Measurements from ENCODE around the gene TRAF2. TPM values are rescaled to one million over a fixed set of nuclear protein-coding genes. Genes with fewer than 3 reads are reported as not detected.

TRAF2 gene
- total and polyA plus RNA-seq, 2 of the 13 experiments (the other 11 are each of a cell fraction or from before 2014, with no cell fraction given): 12.4 to 13.6 TPM

DNA sequence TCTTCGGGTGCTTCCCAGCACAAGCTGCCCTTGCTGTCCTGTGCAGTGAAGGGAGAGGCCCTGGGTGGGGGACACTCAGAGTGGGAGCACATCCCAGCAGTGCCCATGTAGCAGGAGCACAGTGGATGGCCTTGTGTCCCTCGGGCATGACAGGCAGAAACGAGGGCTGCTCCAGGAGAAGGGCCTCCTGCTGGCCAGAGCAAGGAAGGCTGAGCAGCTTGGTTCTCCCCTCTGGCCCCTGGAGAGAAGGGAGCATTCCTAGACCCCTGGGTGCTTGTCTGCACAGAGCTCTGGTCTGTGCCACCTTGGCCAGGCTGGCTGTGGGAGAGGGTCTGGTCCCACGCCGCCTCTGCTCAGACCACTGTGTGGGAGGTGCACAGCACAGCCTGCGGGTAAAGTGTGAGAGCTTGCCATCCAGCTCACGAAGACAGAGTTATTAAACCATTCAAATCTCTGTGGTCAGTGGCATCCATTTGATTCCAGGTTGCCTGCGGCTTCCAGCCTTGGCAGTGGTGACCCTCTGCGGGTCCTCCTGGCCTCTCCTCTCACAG lies 39.9 kb downstream of the TRAF2 start:
- Histone ChIP-seq H4K20me1 (ENCODE audit: insufficient read depth, low read length) (no peaks in the 10 kb centered on the region), H3K9ac (ENCODE audit: insufficient read depth, low read depth, low read length) (no peak overlapping the region), H3K4me1 (ENCODE audit: insufficient read depth, low read length) (no peaks in the 10 kb centered on the region), H2AFZ (ENCODE audit: low read length) (no peak overlapping the region), H3K9me3 (ENCODE audit: low read length) (no peaks in the 10 kb centered on the region), H3K4me3 (replicated peaks in 1 of 3; ENCODE audit: insufficient read depth in 1 of 3, low read depth in 2 of 3, low read length in 3 of 3) (no peak overlapping the region), H3K79me2 (ENCODE audit: insufficient read depth, low read length) (no peaks in the 10 kb centered on the region), H3K27ac (ENCODE audit: extremely low read length, insufficient read depth, low read length) (no peak overlapping the region), H3K27me3 (ENCODE audit: control insufficient read depth in 1 of 2, insufficient read depth in 2 of 2, low read length in 2 of 2) (no peaks in the 10 kb centered on the region), H3K36me3 (replicated peaks in 1 of 2; ENCODE audit: control insufficient read depth in 1 of 2, insufficient read depth in 2 of 2, low read length in 2 of 2) (peaks cover 11 to 31% of the 10 kb centered on the region in 2 experiments; a peak in 4 of 5 replicates), H3K4me2 (ENCODE audit: low read depth, low read length) (no peak overlapping the region)
- intact Hi-C loops (cut with micrococcal nuclease; ENCODE audit: unreplicated experiment) (loop anchor here (5.0 kb wide), 1 partner anchor 139 kb away; no protein-coding TSS in a partner anchor), in situ Hi-C loops (cut with HindIII; ENCODE audit: extremely low pct_ligation_motif_present, low pct_unique_long_range_greater_than_20kb) (no loop called here)
- ChIA-PET POLR2A (no interaction called here), CTCF (ENCODE audit: low intra/inter-chr PET ratio, low total read pairs) (no interaction called here)
- TF ChIP-seq, protein P1, sequence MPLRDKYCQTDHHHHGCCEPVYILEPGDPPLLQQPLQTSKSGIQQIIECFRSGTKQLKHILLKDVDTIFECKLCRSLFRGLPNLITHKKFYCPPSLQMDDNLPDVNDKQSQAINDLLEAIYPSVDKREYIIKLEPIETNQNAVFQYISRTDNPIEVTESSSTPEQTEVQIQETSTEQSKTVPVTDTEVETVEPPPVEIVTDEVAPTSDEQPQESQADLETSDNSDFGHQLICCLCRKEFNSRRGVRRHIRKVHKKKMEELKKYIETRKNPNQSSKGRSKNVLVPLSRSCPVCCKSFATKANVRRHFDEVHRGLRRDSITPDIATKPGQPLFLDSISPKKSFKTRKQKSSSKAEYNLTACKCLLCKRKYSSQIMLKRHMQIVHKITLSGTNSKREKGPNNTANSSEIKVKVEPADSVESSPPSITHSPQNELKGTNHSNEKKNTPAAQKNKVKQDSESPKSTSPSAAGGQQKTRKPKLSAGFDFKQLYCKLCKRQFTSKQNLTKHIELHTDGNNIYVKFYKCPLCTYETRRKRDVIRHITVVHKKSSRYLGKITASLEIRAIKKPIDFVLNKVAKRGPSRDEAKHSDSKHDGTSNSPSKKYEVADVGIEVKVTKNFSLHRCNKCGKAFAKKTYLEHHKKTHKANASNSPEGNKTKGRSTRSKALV (CRISPR knock-in tag; IDR thresholded peaks at IDR 0.05): no peak
- TF ChIP-seq CTCF (CRISPR knock-in tag; IDR thresholded peaks at IDR 0.05): 0 out of 2 replicates have a peak, but pooled peaks have one; percentile 24
- no peak for TF ChIP-seq ZNF781 (CRISPR knock-in tag; IDR thresholded peaks at IDR 0.05; ENCODE audit: borderline replicate concordance, not compliant biosample characterization)
- 0 out of 2 replicates have a peak, but pooled peaks have one; percentile 9 for TF ChIP-seq STAG1 (CRISPR knock-in tag; IDR thresholded peaks at IDR 0.05)
- TF ChIP-seq MAZ (IDR thresholded peaks at IDR 0.05; ENCODE audit: borderline replicate concordance, low read depth, low read length): no peak
- no peak for TF ChIP-seq MAZ (CRISPR knock-in tag; IDR thresholded peaks at IDR 0.05; ENCODE audit: low read depth)
- TF ChIP-seq ZNF263 (CRISPR knock-in tag; IDR thresholded peaks at IDR 0.05): peak; percentile 77
- no peak for TF ChIP-seq FOXJ3 (CRISPR knock-in tag; IDR thresholded peaks at IDR 0.05; ENCODE audit: borderline replicate concordance)
- BruUV-seq (replicated peaks): no TSS peak
- 93% methylated on average over 4 of the region's 9 CpGs for WGBS (ENCODE audit: low lambda C conversion rate)
- ATAC-seq (peak; percentile 73), FAIRE-seq (no peak), DNase-seq (ENCODE audit: low spot score) (no peak)
